Tibial nerve (tissue), 3 donors: ENCODE measurements around the gene MEGF10.
"Not testable (repeated sequence)": the region's sequence is repeated elsewhere in the genome, so short reads cannot be mapped to it uniquely, and the experiment has no call there.

Experiments used
- POLR2A ChIP-seq, 2 donors: fragments of 450-650 bp; IDR thresholded peaks; one replicate each; pipeline ENCODE4 v1.6.1; 2017; ENCODE audit warnings: antibody characterized with exemption in 2 of 2, mild to moderate bottlenecking in 2 of 2, moderate library complexity in 2 of 2
- TF ChIP-seq, protein P1 (sequence below), 5 experiments: fragments of 200-600 bp in 3 of 5; fragments of 450-650 bp in 2 of 5; sonication (generic) in 3 of 5; IDR thresholded peaks; one replicate each; pipeline ENCODE4 v1.5.1; 2016 to 2019; ENCODE audit warnings: antibody characterized with exemption in 5 of 5, mild to moderate bottlenecking in 3 of 5, moderate library complexity in 2 of 5

DNA sequence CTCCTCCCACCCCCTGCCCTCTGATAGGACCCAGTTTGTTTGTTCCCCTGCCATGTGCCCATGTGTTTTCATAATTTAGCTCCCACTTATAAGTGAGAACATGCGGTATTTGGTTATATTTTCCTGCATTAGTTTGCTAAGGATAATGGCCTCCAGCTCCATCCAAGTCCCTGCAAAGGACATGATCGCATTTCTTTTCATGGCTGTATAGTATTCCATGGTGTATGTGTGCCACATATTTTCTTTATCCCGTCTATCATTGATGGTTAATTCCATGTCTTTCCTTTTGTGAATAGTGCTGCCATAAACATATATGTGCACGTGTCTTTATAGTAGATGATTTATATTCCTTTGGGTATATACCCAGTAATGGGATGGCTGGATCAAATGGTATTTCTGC is 19.9 kb upstream of the MEGF10 start:
- TF ChIP-seq, protein P1, sequence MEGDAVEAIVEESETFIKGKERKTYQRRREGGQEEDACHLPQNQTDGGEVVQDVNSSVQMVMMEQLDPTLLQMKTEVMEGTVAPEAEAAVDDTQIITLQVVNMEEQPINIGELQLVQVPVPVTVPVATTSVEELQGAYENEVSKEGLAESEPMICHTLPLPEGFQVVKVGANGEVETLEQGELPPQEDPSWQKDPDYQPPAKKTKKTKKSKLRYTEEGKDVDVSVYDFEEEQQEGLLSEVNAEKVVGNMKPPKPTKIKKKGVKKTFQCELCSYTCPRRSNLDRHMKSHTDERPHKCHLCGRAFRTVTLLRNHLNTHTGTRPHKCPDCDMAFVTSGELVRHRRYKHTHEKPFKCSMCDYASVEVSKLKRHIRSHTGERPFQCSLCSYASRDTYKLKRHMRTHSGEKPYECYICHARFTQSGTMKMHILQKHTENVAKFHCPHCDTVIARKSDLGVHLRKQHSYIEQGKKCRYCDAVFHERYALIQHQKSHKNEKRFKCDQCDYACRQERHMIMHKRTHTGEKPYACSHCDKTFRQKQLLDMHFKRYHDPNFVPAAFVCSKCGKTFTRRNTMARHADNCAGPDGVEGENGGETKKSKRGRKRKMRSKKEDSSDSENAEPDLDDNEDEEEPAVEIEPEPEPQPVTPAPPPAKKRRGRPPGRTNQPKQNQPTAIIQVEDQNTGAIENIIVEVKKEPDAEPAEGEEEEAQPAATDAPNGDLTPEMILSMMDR (IDR thresholded peaks at IDR 0.05): not testable (repeated sequence)
- TF ChIP-seq POLR2A (IDR thresholded peaks at IDR 0.05): not testable (repeated sequence)
